GM19468 (cell line): ENCODE data around the gene ZNF835.
"Not testable (repeated sequence)": the region's sequence is repeated elsewhere in the genome, so short reads cannot be mapped to it uniquely, and the experiment has no call there.

Experiments
- ATAC-seq: cut with Tn5 transposase; IDR thresholded peaks from one replicate; pipeline ENCODE4 v1.9.1; 2021; ENCODE audit warnings: mild to moderate bottlenecking, moderate library complexity, moderate number of reproducible peaks; ENCODE audit not compliant: unreplicated experiment; ENCODE audit errors: extremely low read depth

The ZNF835 gene

DNA sequence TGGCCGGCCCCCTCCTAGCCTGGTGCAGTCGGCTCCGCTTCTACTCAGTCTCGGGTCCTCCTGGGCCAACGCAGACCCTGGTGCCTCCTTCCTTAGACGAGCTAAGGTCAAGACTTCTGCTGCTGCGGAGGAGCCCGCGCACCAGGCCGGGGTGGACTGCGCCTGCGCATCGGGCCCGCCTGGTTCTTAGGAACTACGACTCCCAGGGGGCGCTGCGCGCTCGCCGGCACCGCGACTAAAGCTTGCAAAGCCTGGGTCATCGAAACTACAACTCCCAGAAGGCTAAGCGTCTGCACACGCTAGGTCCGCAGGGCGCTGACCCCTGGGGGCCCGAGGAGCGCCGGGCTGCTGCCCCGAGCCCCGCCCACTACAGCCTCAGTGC lies at the start of gene ZNF835:
Gene ZNF835, minus strand, starts transcription at position 145 of the 382 bp plus-strand sequence. CDS start 6,559 bp downstream, outside the sequence.
- no peak for ATAC-seq

DNA sequence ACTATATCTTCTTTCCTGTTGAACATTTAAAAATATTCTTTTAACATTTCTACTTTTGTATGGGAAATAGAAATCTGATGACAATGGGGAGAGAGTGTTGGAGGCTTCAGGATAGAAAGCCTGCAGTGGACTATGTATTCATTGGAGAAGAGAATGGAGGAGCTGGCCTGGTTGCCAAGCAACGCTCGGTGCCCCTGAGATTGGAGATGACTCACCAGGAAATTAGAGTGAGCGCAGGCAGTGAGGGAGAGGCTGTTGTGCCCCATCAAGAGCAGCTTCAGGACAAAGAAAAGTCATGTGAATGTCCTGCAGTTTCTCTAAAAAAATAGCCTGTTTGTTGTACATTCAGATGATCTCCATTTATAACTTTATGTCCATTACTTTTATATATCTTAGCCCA lies 48.7 kb upstream of the ZNF835 start:
- no peak for ATAC-seq

DNA sequence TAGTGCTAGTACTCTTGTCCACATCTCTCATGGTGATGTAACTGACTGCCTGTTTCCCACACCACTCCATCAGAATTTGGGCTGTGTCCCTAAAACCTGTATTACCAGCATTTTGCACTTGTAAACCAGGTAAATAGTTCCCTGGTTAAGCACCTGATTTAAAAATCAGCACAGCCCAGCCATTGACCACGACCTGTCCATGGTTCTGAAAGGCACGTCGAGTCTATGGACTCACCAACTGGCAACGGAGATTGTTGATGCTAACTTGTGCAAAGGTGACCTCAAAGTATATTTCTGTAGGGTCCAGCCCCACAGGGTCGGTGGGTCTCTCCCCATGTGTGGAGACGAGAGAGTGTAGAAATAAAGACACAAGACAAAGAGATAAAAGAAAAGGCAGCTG lies 46.7 kb upstream of the ZNF835 start:
- ATAC-seq: no peak

DNA sequence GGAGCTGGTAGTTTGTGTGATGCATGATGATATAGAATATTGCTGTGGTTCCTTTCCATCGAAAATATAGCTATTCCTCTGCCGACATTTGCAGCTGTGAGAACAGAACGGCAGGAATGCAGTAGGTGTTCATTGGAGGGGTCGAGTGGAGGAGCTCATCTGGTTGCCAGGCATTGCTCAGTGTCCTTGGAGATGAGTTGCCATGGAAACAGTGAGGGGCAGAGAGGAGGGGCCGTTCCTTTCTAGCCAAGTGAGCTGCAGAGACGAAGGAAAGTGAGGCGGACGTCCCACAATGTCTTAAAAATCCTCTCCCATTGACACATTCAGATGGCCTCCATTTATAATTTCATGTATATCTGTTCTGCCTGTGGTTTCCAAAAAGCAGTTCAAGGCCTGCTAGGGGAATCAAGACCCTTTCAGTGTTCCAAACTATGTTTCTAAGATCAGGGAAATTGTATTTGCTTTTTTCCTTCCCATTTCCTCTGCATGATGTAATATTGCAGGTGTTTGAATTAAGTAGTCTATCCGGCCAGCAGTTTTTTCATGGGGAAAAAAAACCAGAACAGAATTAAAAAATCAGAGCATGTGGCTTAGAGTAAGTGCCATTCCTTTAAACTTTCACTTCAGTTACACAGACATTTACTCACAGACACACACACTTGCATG lies 41.2 kb upstream of the ZNF835 start:
- ATAC-seq: no peak

DNA sequence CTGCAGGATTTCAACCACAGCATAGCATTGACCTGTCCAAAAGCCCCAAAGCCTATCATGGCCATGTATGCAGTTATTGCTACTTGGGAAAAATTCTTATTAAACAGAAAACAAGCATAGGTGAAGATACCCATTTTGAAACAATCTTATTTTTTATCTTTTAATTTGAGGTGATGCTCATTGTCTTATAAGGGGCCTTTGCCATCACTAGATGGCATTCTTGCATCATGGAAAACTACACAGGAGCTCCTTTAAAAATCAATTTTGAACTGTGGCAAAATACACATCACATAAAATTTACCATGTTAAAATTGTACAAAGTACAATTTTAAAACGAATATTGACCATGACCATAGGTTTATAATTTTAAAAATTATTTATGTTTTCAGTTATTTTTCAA lies 38.9 kb upstream of the ZNF835 start:
- ATAC-seq: no peak

DNA sequence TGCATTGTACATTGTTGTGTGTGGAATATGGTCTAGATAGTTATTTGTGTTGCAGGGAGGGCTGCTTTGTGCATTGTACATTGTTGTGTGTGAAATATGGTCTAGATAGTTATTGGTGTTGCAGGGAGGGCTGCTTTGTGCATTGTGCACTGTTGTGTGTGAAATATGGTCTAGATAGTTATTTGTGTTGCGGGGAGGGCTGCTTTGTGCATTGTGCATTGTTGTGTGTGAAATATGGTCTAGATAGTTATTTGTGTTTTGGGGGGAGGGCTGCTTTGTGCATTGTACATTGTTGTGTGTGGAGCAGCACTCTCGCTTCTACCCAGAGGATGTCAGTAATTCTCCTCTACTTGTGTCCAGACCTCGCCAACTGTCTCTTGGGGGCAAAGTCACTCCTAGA lies 36.3 kb upstream of the ZNF835 start:
- ATAC-seq: no peak

DNA sequence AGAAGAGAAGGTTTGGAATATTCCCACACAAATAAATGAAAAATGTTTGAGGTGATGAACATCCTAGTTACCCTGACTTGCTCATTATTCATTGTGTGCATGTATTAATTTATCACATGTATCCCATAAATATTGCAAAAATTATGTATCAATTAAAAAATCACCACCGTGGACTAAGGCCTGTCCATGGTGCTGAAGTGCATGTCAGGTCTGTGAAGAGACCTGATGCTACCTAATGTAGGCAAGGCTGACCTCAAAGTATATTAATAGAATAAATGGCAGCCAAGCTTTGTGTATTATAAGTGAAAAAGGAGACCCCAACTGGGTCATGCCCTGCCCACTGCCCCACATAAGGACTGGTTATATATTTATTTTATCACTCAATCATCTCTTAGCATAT lies 34.4 kb upstream of the ZNF835 start:
- no peak for ATAC-seq

DNA sequence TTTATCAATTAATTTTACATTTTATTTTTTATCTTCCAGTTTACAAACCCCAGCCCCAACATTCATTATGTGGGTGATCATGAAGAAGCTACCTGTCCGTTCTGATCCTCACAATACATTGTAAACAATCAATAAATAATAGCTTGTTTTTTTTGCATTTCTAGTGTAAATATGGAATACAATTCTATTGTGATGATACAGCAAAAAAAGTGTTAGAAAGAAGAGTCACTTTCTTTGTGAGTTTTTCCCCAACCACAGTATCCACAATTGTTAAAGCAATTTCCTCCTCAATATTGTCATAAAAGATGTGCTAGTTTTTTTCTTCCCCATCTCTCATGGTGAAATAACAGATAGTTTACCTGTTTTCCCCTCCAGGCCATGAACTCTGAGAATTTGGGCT lies 30.3 kb upstream of the ZNF835 start:
- no peak for ATAC-seq

DNA sequence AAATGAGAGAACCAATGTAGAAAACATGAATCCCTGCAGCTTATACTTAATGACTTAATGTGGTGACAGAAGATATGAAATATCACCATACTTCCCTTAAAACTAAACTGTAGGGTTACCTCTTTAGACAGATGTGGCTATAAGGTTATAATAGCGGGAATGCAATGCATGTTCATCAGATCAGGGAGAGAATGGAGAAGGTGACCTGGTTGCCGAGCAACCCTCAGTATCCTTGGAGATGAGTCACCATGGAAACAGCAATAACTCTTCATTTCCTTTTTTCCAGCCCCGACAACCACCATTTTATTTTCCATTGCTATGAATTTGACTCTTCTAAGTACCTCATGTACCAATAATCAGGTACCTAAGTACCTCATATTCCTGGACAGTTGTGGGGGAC lies 28.0 kb upstream of the ZNF835 start:
- ATAC-seq: no peak

DNA sequence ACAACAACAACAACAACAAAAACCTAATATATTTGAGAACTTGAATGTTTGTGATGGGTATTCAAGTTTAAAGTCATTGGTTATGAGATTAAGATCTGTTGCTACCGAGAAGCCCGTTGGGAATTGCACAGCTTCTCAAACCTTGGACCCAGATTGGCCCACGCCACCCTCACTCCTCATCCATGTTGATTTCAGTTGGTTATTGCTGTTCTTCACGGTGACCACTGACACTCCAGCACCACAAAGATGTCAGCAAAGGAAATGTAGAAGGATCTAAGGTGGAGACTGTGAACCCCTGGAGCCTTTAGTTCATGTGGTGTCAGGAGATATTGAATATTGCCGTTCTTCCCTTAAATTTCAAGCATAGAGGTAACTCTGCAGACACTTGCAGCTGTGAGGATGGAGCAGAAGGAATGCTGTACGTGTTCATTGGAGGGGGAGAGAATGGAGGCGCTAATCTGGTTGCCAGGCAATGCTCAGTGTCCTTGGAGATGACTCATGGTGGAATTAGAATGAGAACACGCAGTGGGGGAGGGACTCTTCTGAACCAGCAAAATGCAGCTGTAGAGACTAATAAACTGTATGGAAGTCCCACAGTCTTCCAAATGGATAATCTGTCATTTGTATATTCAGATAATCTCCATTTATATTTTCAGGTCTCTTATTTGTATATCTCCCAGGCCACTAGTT lies 20.8 kb upstream of the ZNF835 start:
- ATAC-seq: no peak

DNA sequence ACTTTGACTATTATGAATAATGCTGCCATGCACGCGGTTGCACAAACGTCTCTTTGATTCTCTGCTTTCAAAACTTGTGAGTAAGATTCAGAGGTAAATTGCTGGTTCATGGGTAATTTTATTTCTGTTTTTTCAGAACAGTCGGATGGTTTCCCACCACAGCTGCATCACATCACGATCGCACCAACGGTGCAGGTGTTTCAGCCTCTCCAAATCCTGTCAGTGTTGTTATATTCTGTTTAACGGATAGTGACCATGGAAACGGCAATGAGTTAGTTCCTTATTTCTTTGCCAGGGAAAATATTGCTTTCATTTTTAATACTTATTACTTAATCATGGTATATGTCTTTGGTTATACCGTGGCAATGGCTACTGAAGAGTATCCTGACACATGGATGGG lies 19.1 kb upstream of the ZNF835 start:
- ATAC-seq: no peak

DNA sequence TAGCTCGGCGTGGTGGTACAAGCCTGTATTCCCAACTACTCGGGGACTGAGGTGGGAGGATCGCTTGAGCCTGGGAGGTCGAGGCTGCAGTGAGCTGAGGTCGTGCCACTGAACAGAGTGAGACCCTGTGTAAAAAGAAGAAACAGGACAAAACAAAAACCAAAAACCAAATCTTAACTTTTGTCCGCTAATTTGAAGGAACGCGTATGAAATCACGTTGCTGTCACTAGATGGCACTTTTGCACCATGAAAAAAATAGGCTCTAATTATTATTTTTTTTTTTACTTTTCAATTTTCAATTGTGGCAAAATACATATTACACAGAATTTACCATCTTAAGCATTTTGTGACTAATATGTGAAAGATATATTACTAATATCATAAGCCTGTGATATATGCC lies 17.6 kb upstream of the ZNF835 start:
- no peak for ATAC-seq

DNA sequence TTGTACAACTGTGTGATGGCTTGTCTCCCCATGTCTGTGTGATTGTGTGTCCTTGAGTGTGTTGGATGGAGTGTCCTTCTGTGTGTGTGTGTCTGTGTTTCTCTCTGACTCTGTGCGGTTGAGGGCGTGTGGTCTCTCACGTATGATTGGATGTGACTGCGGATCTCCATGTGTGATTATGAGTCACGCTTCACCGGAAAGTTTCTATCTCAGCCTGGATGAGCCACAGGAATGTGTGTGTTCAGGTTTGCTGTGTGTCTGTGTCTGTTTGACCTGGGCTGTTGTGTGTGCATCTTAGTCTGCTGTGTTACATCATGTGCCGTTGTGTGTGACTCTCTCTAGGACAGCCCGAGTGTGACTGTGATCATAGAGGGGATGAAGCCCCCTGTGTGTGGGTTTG lies 15.5 kb upstream of the ZNF835 start:
- ATAC-seq: no peak

DNA sequence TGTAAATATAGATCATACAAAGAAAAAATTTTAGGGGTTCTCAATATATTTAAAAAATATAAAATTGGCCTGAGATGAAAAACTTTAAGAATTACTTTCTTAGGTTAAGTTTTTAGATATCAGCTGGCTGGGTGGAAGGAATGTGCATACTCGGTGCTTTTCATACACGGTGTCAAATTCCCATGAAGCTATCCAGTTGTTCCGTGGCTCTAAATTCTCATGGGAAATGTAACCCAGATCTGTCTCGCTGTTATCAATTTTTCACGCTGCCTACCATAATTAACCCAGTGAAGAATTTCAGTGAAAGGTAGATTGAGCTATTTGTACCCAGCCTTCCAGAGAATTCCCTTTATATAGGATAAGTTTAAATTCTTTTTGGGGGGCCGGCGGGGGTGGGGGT lies 11.6 kb upstream of the ZNF835 start:
- ATAC-seq: no peak

DNA sequence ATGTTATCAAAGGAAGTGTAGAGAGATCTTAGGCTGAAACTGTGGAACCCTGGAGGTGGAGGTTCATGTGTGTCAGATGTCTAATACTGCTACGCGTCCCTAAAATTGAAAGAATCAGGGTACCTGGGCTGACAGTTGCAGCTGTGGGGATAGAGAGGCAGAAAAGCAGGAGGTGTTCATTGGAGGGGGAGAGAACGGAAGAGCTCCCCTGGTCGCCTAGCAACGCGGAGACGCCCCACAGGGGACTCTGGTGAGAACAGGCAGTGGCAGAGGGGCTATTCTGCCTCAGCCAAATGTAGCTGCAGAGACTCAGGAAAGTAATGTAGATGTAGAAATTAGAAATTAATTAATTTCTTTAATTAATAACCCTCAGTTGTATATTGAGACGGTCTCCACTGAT lies 10.1 kb upstream of the ZNF835 start:
- ATAC-seq: no peak

DNA sequence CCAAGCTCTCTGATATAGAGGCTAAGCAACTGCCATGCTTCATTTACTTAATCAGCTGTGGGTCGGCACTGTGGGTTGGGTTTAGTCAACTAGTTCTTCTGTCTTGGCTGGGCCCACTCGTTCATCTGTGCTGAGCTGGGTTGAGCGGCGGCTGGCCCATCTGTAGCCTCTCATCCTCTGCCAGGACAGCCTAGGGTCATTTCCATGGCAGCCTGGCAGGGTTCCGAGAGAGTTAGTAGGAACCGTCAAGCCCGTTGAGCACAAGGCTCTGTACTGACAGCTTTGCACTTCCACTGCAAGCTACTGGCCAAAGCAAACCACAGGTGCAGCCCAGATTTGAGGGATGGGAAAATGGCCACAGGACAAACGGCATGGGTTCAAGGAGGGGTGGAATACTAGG lies 6.6 kb upstream of the ZNF835 start:
- no peak for ATAC-seq

DNA sequence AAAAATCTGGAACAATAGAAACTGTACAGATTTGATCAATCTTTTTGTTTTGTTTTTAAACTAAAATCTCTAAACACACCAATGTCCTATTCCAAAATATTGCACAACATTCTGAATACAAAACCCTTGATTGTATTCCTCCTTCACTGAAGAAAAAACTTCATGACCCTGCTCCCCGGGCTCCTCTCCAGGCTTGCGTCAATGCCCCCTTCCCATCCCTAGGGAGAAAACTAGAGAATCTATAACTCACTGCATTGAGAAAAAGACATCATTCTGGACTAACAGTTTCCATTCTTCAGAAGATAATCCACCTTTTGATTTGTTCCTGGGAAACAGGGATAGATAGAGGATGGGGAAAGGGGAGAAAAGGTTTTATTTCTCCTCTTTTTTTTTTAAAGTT lies 1.1 kb upstream of the ZNF835 start:
- ATAC-seq: not testable (repeated sequence)

DNA sequence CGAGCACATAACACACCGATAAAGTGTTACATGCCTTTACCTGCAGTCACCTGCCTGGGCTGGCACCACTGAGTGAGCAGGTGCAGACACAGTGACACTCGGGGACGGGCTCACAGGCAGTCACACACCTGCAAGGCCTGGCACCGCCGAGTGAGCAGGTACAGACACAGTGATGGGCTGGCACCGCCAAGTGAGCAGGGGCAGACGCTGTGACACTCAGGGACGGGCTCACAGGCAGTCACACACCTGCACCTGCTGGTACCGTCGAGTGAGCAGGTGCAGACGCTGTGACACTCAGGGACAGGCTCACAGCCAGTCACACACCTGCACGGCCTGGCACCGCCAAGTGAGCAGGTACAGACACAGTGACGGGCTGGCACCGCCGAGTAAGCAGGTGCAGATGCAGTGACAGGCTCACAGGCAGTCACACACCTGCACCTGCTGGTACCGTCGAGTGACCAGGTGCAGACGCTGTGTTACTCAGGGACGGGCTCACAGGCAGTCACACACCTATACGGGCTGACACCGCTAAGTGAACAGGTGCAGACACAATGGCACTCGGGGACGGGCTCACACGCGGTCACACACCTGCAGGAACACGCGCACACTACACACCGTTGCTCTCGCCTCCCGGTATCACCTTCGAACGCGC lies 470 bp downstream of the ZNF835 start:
- no peak for ATAC-seq

DNA sequence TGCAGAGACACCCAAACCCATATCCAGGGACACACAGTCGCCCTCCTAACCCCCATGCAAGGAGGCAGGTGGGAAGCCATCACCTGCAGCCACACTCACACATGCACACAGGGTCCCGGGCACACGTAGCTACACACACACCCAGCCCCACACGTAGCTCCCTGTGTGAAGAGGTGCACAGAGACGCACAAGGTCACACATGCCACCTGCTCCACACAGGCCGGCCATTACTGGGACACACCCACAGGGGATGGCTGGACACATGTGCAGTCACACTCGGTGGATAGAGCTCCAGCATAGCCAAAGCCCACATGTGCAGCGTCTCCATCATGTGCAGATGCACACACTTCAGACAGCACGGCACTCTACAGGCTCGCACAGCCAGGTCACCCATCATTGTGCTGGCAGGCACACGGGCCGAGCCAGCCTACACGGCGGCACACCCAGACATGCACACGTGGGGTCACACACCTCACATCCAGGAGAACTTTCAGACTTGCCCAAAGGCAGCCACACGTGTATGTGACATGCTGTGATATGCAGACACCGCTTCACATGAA lies 1.1 kb downstream of the ZNF835 start:
- no peak for ATAC-seq

DNA sequence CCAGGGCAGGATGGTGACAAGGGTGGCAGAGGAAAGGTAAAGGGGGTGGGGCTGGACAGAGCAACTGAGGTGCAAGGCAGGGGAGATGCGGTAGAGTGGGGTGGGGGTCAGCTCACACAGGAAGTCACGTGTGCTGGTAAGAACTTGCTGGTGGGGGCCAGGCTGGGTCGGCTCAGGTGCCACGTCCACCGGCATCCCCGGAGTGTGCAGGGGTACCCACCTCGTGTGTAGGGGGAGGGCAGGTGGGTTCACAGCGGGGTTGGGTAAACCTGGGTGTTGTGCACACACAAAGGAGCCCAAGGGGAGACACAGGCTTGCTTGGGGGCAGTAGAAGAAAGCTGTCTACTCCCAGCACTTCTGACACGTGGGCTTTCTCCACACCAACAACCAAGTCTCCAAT lies 2.9 kb downstream of the ZNF835 start:
- ATAC-seq: no peak

DNA sequence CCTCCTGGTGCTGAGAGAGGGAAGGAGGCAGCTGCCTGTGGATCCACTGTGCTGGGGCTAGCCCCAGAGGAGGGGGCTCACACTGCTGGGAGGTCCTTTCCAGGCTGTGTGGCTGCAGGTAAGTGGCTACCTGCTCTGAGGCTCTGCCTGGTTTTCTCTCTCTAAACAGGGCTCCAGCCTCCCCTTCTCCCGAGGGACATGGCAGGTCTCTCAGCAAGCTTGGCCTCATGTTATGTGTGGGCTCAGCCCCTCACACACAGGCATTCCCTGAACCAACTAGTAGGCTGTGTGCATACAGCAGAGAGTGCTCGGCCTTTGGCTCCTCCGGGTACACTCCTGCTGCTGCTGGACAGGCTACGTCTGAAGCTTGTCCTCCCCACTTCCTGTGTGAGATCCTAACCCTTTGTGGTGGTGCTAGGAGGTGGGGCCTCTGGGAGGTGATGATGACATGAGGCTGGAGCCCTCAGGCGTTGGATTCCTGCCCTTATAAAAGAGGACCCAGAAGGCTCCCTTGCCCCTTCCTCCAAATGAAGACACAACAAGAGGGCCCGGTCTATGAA lies 4.2 kb downstream of the ZNF835 start:
- no peak for ATAC-seq
